Amygdala (tissue), 56 donors: ENCODE data around the gene TAF9.

ENCODE experiments used
- DNase-seq, 56 donors: peaks; one replicate each; lab custom pipeline; 2025; lab: John Stamatoyannopoulos, UW

The TAF9 gene

DNA sequence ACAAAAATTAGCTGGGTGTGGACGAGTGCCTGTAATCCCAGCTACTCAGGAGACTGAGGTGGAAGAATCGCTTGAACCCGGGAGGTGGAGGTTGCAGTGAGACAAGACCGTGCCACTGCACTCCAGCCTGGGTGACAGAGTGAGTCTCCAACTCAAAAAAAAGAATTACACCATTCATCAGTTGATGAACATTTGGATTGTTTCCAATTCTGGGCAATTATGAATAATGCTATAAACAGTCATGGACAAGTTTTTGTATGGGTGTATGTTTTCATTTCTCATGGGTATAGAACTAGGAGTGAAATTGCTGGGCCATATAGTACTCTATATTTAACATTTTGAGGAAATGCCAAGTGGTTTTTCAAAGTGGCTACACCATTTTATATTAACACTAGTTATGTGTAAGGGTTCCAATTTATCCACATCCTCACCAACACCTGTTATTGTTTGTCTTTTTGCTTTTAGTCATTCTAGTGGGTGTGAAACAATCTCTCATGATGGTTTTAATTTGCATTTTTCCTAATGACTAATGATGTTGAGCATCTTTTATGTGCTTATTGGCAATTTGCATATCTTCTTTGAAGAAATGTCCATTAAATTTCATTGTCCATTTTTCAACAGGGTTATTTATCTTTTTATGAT, 27.7 kb downstream of the TAF9 start:
- DNase-seq = no peak

DNA sequence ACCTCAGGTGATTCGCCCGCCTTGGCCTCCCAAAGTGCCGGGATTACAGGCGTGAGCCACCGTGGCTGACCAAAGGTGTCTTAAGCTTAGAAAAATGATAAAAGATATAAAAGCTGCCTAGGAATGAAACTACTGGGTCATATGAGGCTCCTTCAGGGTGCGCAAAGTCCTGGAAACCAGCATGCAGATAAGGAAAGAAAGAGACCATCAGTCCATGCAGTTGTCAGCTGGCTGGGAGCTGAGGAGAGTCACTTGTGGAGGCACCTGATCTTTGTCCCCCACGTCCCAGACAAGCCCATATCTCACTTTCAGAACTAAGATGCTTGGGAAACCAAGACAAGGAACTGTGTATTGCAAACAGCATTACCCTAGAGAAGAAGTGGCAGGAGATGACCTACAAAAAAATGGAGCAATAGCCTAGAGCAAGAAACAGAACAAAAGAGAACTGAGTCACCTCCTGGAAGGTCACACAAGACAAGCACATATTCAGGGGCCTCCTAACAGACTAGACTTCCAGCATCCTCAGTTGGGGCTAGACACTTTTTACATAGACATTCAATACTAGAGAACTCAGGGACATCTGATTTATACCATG, 33.9 kb downstream of the TAF9 start:
- DNase-seq = no peak

DNA sequence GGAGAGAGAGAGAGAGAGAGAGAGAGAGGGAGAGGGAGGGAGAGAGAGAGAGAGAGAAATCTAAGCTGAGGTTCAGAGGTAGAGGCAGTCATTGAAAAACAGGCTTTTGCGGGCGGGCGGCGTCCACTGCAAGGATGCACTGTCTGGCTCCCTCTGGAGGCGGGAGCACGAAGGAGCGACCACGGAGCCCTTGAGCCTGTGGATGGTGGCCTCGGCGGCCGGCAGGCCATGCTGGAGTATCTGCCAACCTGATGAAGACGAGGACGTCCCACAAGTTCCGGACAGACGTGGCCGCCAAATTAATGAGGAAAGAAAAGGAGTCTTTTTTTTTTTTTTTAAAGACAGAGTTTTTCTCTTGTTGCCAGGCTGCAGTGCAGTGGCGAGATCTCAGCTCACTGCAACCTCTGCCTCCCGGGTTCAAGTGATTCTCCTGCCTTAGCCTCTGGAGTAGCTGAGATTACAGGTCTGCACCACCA, 34.5 kb downstream of the TAF9 start:
- peak in 54 of 56 donors; percentile 9 to 86 (median 59) for DNase-seq

DNA sequence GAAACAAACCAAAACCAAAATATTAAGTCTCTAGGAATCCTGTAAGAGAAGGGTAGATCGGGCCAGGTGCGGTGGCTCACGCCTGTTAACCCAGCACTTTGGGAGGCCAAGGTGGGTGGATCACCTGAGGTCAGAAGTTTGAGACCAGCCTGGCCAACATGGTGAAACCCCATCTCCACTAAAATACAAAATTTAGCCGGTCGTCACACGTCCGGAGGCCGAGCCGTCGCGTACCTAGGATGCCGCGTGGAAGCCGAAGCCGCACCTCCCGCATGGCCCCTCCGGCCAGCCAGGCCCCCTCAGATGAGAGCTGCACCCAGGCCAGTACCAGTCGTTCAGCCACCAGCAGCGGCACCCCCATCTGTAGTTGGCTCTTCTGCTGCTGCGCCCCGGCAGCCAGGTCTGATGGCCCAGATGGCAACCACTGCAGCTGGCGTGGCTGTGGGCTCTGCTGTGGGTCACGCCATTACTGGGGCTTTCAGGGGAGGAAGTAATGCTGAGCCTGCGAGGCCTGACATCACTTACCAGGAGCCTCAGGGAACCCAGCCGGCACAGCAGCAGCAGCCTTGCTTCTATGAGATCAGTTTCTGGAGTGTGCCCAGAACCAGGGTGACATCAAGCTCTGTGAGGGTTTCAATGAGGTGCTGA, 35.5 kb downstream of the TAF9 start:
- peak in 1 of 56 donors; percentile 5 for DNase-seq

GRCh38 chr5:69331528-69332445, 37.5 kb downstream of the TAF9 start:
- peak in 1 of 56 donors; percentile 1 for DNase-seq

- no peak for DNase-seq
Observed at GRCh38 chr5:69329905-69330489, 39.3 kb downstream of the TAF9 start.

- DNase-seq = no peak
Observed at GRCh38 chr5:69326365-69326764, 43.0 kb downstream of the TAF9 start.

- no peak for DNase-seq
Observed at GRCh38 chr5:69317391-69317790, 51.9 kb downstream of the TAF9 start.

DNA sequence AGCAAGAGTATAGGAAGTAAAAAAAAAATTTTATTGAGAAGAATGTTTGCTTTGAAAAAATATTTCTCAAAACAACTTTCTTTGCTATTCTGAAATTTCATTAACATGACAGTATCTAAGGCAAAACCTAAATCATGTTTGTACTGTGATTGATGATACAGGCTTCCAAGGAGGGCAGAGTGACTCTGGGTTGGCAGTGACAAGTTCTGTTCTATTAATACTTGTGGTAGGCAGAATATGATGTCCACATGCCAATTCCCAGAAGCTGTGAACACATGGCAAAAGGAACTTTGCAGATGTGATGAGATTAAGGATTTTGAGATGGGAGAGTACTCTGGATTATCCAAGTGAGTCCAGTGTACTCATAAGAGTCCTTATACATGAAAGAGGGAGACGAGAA, 53.3 kb downstream of the TAF9 start:
- DNase-seq = no peak
